ENCODE measurements around the gene CCL21. TPM values are rescaled to one million over a fixed set of nuclear protein-coding genes. Genes with fewer than 3 reads are reported as not detected.

CCL21 gene
- polyA plus RNA-seq, 4 donors = 6.5 to 21.2 (median 10.8) TPM

- no peak for DNase-seq (ENCODE audit: low read depth in 4 of 4, low spot score in 2 of 4)
Observed at GRCh38 chr9:34709196-34709978, 549 bp downstream of the CCL21 start.

GRCh38 chr9:34707130-34707529, 2.8 kb downstream of the CCL21 start:
- no peak for DNase-seq (ENCODE audit: low read depth in 4 of 4, low spot score in 2 of 4)

GRCh38 chr9:34701769-34702736, 7.9 kb downstream of the CCL21 start:
- peak; percentile 45 to 65 (median 50) for DNase-seq (ENCODE audit: low read depth in 4 of 4, low spot score in 2 of 4)

GRCh38 chr9:34701023-34701768, 8.7 kb downstream of the CCL21 start:
- DNase-seq (ENCODE audit: low read depth in 4 of 4, low spot score in 2 of 4) = peak in 2 of 4 donors; percentile 31 to 61

- DNase-seq (ENCODE audit: low read depth in 4 of 4, low spot score in 2 of 4) = no peak
Observed at GRCh38 chr9:34694811-34695210, 15.1 kb downstream of the CCL21 start.

- no peak for DNase-seq (ENCODE audit: low read depth in 4 of 4, low spot score in 2 of 4)
Observed at GRCh38 chr9:34693560-34693959, 16.4 kb downstream of the CCL21 start.

- no peak for DNase-seq (ENCODE audit: low read depth in 4 of 4, low spot score in 2 of 4)
Observed at GRCh38 chr9:34691936-34692315, 18.0 kb downstream of the CCL21 start.

GRCh38 chr9:34690983-34691935, 18.7 kb downstream of the CCL21 start, which contains the start of gene CCL19:
Gene CCL19 (minus strand): TSS chr9:34691276. CDS start chr9:34691139, 137 bp downstream.
- DNase-seq (ENCODE audit: low read depth in 4 of 4, low spot score in 2 of 4) = no peak

GRCh38 chr9:34689512-34689911, 20.4 kb downstream of the CCL21 start:
- no peak for DNase-seq (ENCODE audit: low read depth in 4 of 4, low spot score in 2 of 4)

GRCh38 chr9:34689116-34689470, 20.8 kb downstream of the CCL21 start:
- no peak for DNase-seq (ENCODE audit: low read depth in 4 of 4, low spot score in 2 of 4)

- DNase-seq (ENCODE audit: low read depth in 4 of 4, low spot score in 2 of 4) = no peak
Observed at GRCh38 chr9:34688329-34689115, 21.4 kb downstream of the CCL21 start.

GRCh38 chr9:34687276-34688030, 22.5 kb downstream of the CCL21 start:
- no peak for DNase-seq (ENCODE audit: low read depth in 4 of 4, low spot score in 2 of 4)

GRCh38 chr9:34686732-34687131, 23.2 kb downstream of the CCL21 start:
- DNase-seq (ENCODE audit: low read depth in 4 of 4, low spot score in 2 of 4) = no peak

- DNase-seq (ENCODE audit: low read depth in 4 of 4, low spot score in 2 of 4) = no peak
Observed at GRCh38 chr9:34686231-34686630, 23.7 kb downstream of the CCL21 start.

GRCh38 chr9:34685591-34685990, 24.3 kb downstream of the CCL21 start:
- no peak for DNase-seq (ENCODE audit: low read depth in 4 of 4, low spot score in 2 of 4)

GRCh38 chr9:34684816-34685215, 25.1 kb downstream of the CCL21 start:
- no peak for DNase-seq (ENCODE audit: low read depth in 4 of 4, low spot score in 2 of 4)

- DNase-seq (ENCODE audit: low read depth in 4 of 4, low spot score in 2 of 4) = no peak
Observed at GRCh38 chr9:34684145-34684544, 25.8 kb downstream of the CCL21 start.

- DNase-seq (ENCODE audit: low read depth in 4 of 4, low spot score in 2 of 4) = no peak
Observed at GRCh38 chr9:34675869-34676268, 34.1 kb downstream of the CCL21 start.

All from left renal cortex interstitium (tissue), 4 donors.